Thoracic aorta endothelial cell (primary cell): ENCODE results near the gene SIX3. TPM values are rescaled to one million over a fixed set of nuclear protein-coding genes. Genes with fewer than 3 reads are reported as not detected.

Experiments
- small RNA-seq: library from RNA; depleted of rRNA; stranded (forward); fragments of <200 nt; gene quantifications from one replicate; pipeline ENCODE3, GENCODE V24; 2012
- total RNA-seq: library from RNA; depleted of rRNA; stranded (reverse); fragments of >200 nt; gene quantifications from 2 replicates; pipeline ENCODE4 v1.2.3, GENCODE V29; 2012

Gene SIX3
- total RNA-seq = not detected in 2 replicates

DNA sequence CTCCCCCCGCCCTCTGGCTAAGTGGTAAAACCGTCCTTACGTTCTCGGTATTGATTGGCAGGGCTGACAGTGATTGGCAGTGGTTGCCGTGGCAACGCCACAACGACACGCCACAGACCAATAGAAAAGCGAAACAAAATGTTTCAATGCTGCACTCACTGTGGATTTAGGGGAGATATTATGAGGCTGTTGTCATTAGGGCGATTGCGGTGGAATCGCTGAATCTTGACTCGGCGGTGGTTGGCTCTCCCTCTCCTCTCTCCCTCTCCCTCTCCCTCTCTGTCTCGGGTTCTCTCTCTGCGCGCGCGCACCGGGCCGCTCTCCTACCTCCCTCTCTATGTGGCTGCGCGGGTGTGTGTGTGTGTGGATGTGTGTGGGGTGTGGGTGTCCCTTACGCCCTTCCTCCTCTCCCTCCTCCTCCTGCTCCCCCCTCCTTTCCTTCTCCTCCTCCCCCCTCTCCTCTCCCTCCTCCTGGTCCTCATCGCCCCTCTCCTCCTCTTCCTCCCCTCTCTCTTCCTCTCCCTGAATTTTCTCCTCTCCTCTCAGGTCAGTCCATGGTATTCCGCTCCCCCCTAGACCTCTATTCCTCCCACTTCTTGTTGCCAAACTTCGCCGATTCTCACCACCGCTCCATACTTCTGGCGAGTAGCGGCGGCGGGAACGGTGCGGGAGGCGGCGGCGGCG lies at the start of gene SIX3:
TSS of gene SIX3 (plus strand) at position 152 of the 684 bp plus-strand sequence. CDS start at position 555, 403 bp downstream.

Small RNA genes within 50 kb of the gene (small RNA-seq; reads per million reads assigned to genes)
- gene RF02246 (not detected), gene RF02247 (not detected), gene RF02248 (not detected), gene RF02250 (not detected), gene RF02251 (not detected), gene RF02252 (not detected)

Other genes with a start within 250 kb of the SIX3 start
- 0.13 and 0.14 TPM in 2 replicates for gene SIX2, start 67.8 kb downstream of the SIX3 start, total RNA-seq